ENCODE measurements around the gene SRGAP3. TPM values are rescaled to one million over a fixed set of nuclear protein-coding genes. Genes with fewer than 3 reads are reported as not detected.

SRGAP3 gene
- total RNA-seq, 6 experiments from 2014 or later, result 1.8 to 5.2 (median 3.1) TPM

DNA sequence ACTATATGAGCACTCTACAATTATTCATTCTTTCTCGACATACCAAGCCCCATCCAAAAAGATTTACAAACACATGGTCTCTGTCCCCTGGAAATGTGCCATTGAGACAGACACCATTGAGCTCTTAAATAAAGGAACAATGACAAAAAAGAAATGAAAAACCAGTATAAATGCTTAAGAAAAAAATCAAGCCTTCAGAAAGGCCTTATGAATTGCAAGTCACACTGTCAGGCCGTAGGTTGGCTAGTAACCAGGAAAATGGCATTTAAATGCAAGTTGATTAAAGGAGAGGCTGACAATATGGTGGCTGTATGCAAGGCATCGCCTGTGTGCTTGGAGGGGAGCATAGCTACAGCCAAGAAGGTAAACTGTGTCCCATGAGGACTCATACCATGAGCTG is 49.7 kb downstream of the SRGAP3 start:
- intact Hi-C loops (cut with DNase I), result no loop called here
- 83% methylated on average over 3 of the region's 3 CpGs for WGBS (ENCODE audit: insufficient coverage, low coverage, low lambda C conversion rate, missing lambda C conversion rate)

GRCh38 chr3:9198899-9199335 is 50.5 kb downstream of the SRGAP3 start:
- no peak for TF ChIP-seq POLR2A (IDR thresholded peaks at IDR 0.05)
- TF ChIP-seq, protein P1, sequence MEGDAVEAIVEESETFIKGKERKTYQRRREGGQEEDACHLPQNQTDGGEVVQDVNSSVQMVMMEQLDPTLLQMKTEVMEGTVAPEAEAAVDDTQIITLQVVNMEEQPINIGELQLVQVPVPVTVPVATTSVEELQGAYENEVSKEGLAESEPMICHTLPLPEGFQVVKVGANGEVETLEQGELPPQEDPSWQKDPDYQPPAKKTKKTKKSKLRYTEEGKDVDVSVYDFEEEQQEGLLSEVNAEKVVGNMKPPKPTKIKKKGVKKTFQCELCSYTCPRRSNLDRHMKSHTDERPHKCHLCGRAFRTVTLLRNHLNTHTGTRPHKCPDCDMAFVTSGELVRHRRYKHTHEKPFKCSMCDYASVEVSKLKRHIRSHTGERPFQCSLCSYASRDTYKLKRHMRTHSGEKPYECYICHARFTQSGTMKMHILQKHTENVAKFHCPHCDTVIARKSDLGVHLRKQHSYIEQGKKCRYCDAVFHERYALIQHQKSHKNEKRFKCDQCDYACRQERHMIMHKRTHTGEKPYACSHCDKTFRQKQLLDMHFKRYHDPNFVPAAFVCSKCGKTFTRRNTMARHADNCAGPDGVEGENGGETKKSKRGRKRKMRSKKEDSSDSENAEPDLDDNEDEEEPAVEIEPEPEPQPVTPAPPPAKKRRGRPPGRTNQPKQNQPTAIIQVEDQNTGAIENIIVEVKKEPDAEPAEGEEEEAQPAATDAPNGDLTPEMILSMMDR (IDR thresholded peaks at IDR 0.05), result no peak
- intact Hi-C loops (cut with DNase I), result no loop called here
- H3K9me3 ChIP-seq, result no peaks in the 10 kb centered on the region
- no peak overlapping the region for H3K4me3 ChIP-seq
- no peaks in the 10 kb centered on the region for H3K36me3 ChIP-seq
- DNase-seq (no peak), ATAC-seq (no peak)
- WGBS (ENCODE audit: insufficient coverage, low coverage, low lambda C conversion rate, missing lambda C conversion rate), result 85% methylated on average over 10 of the region's 10 CpGs
- H3K4me1 ChIP-seq, result no peaks in the 10 kb centered on the region
- no peaks in the 10 kb centered on the region for H3K27me3 ChIP-seq
- no peak overlapping the region for H3K27ac ChIP-seq

More for the DNA sequence above, 49.7 kb downstream of the SRGAP3 start:
- Histone ChIP-seq H3K4me3 (no peak overlapping the region), H3K27me3 (no peaks in the 10 kb centered on the region), H3K27ac (no peak overlapping the region), H3K36me3 (no peaks in the 10 kb centered on the region), H3K9me3 (no peaks in the 10 kb centered on the region), H3K4me1 (no peaks in the 10 kb centered on the region)
- ATAC-seq (no peak), DNase-seq (no peak)
- TF ChIP-seq POLR2A (IDR thresholded peaks at IDR 0.05), result no peak
- TF ChIP-seq, protein P1 (IDR thresholded peaks at IDR 0.05), result no peak

DNA sequence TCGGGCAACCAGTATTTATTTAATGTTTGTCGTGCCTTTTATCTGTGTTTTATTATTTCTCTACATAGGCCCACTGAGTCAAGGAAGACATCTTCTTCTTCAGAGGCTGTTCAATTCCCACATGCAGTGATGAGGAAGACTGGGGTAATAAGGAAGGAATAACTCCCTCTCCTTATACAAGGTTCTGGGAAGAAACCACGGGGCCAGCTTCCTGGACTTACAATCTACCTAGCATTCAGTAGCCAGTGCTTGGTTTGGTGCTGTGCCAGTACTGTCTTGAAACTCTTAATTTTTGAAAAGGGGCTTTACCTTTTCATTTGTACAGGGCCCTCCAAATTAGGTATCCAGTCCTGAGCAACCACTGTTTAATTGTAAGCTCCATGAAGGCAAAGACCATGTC is 51.2 kb downstream of the SRGAP3 start:
- Histone ChIP-seq H3K9me3 (no peaks in the 10 kb centered on the region), H3K36me3 (no peaks in the 10 kb centered on the region), H3K4me1 (no peaks in the 10 kb centered on the region), H3K27me3 (no peaks in the 10 kb centered on the region), H3K27ac (no peak overlapping the region), H3K4me3 (no peak overlapping the region)
- WGBS (ENCODE audit: insufficient coverage, low coverage, low lambda C conversion rate, missing lambda C conversion rate), result 71% methylated on average over 2 of the region's 3 CpGs
- intact Hi-C loops (cut with DNase I), result no loop called here
- TF ChIP-seq, protein P1 (IDR thresholded peaks at IDR 0.05), result no peak
- no peak for TF ChIP-seq POLR2A (IDR thresholded peaks at IDR 0.05)
- DNase-seq (no peak), ATAC-seq (no peak)

DNA sequence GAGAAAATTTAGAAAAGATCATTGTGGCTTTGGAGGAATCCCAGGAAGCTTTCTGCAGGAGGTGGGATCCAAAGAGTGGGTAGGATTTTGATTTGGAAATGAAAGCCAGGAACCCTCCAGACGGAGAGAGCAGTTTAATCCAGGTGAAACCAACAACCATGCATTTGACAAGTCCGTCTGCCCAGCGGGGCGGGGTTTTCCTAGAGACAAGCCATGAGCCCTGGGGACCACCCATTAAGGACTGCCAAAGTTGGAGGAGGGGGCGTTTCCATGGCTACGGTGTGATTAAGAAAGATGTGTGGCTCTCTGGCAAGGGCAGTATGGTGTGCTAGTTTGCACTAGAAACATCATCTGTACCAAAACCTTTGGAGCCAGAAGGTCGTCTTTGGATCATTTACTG is 53.4 kb downstream of the SRGAP3 start:
- WGBS (ENCODE audit: insufficient coverage, low coverage, low lambda C conversion rate, missing lambda C conversion rate), result 82% methylated on average over 5 of the region's 7 CpGs
- DNase-seq, result no peak
- ATAC-seq, result no peak
- H3K36me3 ChIP-seq, result no peaks in the 10 kb centered on the region
- no peak overlapping the region for H3K27ac ChIP-seq
- no peaks in the 10 kb centered on the region for H3K9me3 ChIP-seq
- intact Hi-C loops (cut with DNase I), result no loop called here
- H3K4me1 ChIP-seq, result no peaks in the 10 kb centered on the region
- TF ChIP-seq POLR2A (IDR thresholded peaks at IDR 0.05), result no peak
- TF ChIP-seq, protein P1 (IDR thresholded peaks at IDR 0.05), result no peak
- no peaks in the 10 kb centered on the region for H3K27me3 ChIP-seq
- no peak overlapping the region for H3K4me3 ChIP-seq

DNA sequence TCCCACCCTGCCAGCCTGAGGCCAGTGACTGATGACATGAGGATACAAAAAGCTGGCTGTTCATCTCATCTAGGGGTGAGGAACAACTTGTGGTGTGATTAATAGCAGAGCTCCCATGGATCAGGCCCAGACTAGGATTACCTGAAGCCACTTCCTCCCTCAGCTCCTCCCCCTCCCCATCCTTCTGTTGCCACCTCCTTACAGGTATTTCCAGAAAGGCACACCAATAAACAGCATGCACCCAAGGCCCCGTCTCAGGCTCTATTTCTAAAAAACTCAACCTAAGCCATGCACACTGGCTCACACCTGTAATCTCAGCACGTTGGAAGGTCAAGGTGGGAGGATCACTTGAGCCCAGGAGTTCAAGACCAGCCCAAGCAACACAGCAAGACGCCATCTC is 54.1 kb downstream of the SRGAP3 start:
- DNase-seq (no peak), ATAC-seq (no peak)
- H3K4me1 ChIP-seq, result no peaks in the 10 kb centered on the region
- WGBS (ENCODE audit: insufficient coverage, low coverage, low lambda C conversion rate, missing lambda C conversion rate), result 80% methylated on average over 3 of the region's 3 CpGs
- no peaks in the 10 kb centered on the region for H3K36me3 ChIP-seq
- no peak overlapping the region for H3K4me3 ChIP-seq
- no peak for TF ChIP-seq POLR2A (IDR thresholded peaks at IDR 0.05)
- TF ChIP-seq, protein P1 (IDR thresholded peaks at IDR 0.05), result no peak
- H3K27ac ChIP-seq, result no peak overlapping the region
- H3K9me3 ChIP-seq, result no peaks in the 10 kb centered on the region
- no peaks in the 10 kb centered on the region for H3K27me3 ChIP-seq
- intact Hi-C loops (cut with DNase I), result no loop called here
